PFSK-1 (cell line): Measurements from ENCODE around the gene VCP.

Experiments
- FOXP2 ChIP-seq: optimal IDR thresholded peaks from 2 replicates; pipeline ENCODE3; 2011; ENCODE audit warnings: borderline replicate concordance, control low read depth, inconsistent platforms; ENCODE audit not compliant: insufficient read depth; ENCODE audit errors: extremely low read length, extremely low read depth
- POLR2AphosphoS5 ChIP-seq: IDR thresholded peaks from 2 replicates; pipeline ENCODE4 v1.6.1; 2012; ENCODE audit warnings: low read depth, mild to moderate bottlenecking, control low read depth, low read length, moderate library complexity
- REST ChIP-seq, 2 experiments: IDR thresholded peaks; 2 replicates each; pipeline versions ENCODE4 v1.6.1 to v1.8.0; 2011 to 2012; ENCODE audit warnings: low read depth in 2 of 2, low read length in 2 of 2, control low read depth in 1 of 2, inconsistent platforms in 1 of 2, mild to moderate bottlenecking in 1 of 2, moderate library complexity in 1 of 2; ENCODE audit not compliant: insufficient read depth in 1 of 2
- SIN3A ChIP-seq: IDR thresholded peaks from 2 replicates; pipeline ENCODE4 v1.6.1; 2012; ENCODE audit warnings: mild to moderate bottlenecking, low read length, moderate library complexity, borderline replicate concordance; ENCODE audit not compliant: insufficient read depth
- TAF1 ChIP-seq: IDR thresholded peaks from 2 replicates; pipeline ENCODE4 v1.6.1; 2012; ENCODE audit warnings: low read length, control low read depth, borderline replicate concordance; ENCODE audit not compliant: insufficient read depth

VCP gene

GRCh38 chr9:35105571-35106342 is 33.3 kb upstream of the VCP start:
- TF ChIP-seq SIN3A (no peak), TAF1 (no peak), POLR2AphosphoS5 (no peak), REST (IDR thresholded peaks at IDR 0.05; ENCODE audit: insufficient read depth in 1 of 2, low read depth in 2 of 2, low read length in 2 of 2) (no peak), FOXP2 (no peak)

- no peak for TF ChIP-seq FOXP2
- TF ChIP-seq SIN3A: no peak
- no peak for TF ChIP-seq POLR2AphosphoS5
- TF ChIP-seq REST (IDR thresholded peaks at IDR 0.05; ENCODE audit: insufficient read depth in 1 of 2, low read depth in 2 of 2, low read length in 2 of 2): no peak
- TF ChIP-seq TAF1: no peak
Measured at GRCh38 chr9:35105126-35105525, 32.7 kb upstream of the VCP start.

GRCh38 chr9:35104586-35104985 is 32.2 kb upstream of the VCP start:
- no peak for TF ChIP-seq SIN3A
- TF ChIP-seq TAF1: no peak
- no peak for TF ChIP-seq REST (IDR thresholded peaks at IDR 0.05; ENCODE audit: insufficient read depth in 1 of 2, low read depth in 2 of 2, low read length in 2 of 2)
- TF ChIP-seq FOXP2: no peak
- TF ChIP-seq POLR2AphosphoS5: no peak

- TF ChIP-seq SIN3A: no peak
- TF ChIP-seq FOXP2: no peak
- TF ChIP-seq TAF1: no peak
- TF ChIP-seq REST (IDR thresholded peaks at IDR 0.05; ENCODE audit: insufficient read depth in 1 of 2, low read depth in 2 of 2, low read length in 2 of 2): no peak
- no peak for TF ChIP-seq POLR2AphosphoS5
Measured at GRCh38 chr9:35103660-35104191, 31.3 kb upstream of the VCP start.
